ENCODE results near the gene SND1.
"Not testable (repeated sequence)": the region's sequence is repeated elsewhere in the genome, so short reads cannot be mapped to it uniquely, and the experiment has no call there.

SND1 gene

GRCh38 chr7:127891854-127892438 is 240.0 kb downstream of the SND1 start:
- DNase-seq (ENCODE audit: low spot score), result no peak

DNA sequence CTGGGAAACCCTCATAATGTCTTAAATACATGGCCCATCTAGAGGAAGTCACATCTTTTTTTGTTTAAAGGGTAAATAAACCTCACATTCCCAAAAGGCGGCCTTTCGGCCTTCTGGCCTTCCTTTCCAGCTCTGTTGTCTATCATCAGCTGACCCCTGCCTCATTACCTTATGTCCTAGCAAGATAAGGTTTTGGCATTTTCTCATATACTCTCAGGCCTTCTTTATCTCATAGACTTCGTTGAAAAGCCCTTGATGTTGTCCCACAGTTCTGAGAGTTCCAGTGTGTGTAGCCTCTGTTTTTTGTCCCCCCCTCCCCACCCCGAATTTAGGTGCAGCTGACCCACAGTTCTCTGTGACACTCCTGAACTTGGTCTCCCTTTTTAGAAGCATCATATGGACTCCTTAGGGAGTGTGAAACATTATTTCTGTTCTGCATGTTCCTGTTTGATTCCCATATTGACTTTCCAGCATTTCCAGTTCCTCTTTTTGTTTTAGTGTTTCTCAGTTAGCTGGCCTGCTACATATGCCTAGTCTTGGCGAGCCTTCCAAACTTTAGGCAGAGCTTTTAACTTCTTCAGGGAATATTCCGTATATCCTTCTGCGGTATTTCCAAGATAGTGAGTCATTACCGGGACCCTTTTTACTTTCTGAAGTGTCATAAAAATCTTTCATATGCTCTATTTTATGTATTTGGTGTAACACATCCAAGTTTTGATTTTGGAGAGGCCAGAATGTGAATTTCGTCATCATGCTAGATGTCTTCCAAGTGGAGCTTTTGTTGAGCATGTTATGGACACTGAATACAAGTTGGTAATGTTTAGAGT is 240.7 kb downstream of the SND1 start:
- DNase-seq (ENCODE audit: low spot score), result no peak

- no peak for DNase-seq (ENCODE audit: low spot score)
Observed at GRCh38 chr7:127893547-127893946, 241.6 kb downstream of the SND1 start.

GRCh38 chr7:127894588-127894987 is 242.6 kb downstream of the SND1 start:
- DNase-seq (ENCODE audit: low spot score), result no peak

GRCh38 chr7:127895360-127895759 is 243.4 kb downstream of the SND1 start:
- DNase-seq (ENCODE audit: low spot score), result no peak

GRCh38 chr7:127895814-127896280 is 243.9 kb downstream of the SND1 start:
- DNase-seq (ENCODE audit: low spot score), result no peak

GRCh38 chr7:127896659-127897058 is 244.7 kb downstream of the SND1 start:
- DNase-seq (ENCODE audit: low spot score), result no peak

DNA sequence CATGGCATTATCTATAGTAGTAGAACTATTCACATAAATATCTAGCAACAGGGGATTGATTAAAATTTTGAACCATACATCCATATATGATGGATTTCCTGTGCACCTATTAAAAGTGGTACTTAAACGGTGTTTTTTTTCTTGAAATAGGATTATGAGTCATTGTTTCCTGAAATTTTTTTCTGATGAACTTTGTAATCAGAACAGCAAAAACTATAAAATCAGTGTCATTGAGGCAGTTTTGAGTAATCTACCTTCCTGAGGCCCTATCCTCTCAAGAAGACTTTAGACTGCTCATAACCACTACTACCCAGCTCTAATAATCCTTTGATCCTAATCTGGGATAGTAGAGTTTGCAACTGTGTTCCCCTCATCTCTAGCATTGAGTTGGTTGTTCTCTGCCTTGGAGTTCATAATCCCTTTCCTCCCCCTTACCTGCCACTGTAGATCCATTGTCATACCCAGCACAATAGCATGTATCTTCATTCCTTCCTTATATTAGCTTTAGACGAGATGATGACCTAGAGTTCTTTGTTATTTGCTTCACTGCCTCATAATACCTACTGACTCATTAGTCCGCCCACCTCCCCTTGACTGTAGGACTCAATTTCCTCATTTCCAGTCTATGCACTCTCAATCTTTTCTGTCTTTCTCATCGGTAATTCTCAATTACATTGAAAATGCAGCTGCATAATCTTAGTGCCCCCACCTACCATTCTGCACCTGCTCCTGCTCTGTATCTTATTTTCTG is 245.9 kb downstream of the SND1 start:
- DNase-seq (ENCODE audit: low spot score), result peak; percentile 40

DNA sequence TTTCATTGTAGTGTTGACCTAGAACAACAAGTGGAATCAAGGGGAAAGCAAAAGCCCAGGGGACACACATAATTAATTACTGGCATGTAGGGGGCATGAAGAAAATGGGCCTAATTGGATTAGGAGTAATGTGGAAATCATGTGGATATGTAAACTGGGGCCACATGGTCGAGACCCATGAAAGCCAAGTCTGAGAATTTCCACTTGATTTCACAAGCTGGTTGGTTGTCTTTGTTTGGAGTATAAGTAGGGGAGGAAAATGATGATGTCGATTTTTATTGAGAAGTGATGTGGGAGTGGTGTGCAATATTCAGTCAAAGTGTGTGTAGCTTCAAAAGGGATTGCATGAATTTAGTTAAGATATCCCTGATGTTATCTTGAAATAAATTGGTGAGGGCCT is 247.4 kb downstream of the SND1 start:
- no peak for DNase-seq (ENCODE audit: low spot score)

DNA sequence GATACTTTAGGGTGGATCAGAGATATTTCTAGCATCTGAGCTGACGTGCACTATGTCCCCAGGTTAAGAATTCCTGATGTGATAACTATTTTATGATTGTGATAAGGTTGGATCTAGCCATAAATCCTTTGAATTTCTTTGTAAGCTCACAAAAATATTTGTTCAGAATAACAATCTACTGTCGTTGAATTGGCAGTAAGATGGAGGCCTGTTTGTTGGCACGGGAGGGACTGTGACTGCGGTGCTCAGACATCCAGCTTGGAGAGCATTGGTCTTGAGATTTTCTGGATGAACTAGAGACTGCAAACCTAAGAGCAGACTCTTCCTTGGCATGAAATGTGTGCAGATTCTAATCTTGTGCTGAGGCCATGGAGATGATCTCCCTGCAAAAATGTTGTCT is 248.1 kb downstream of the SND1 start:
- DNase-seq (ENCODE audit: low spot score), result no peak

GRCh38 chr7:127900732-127901685 is 249.0 kb downstream of the SND1 start:
- DNase-seq (ENCODE audit: low spot score), result no peak

DNA sequence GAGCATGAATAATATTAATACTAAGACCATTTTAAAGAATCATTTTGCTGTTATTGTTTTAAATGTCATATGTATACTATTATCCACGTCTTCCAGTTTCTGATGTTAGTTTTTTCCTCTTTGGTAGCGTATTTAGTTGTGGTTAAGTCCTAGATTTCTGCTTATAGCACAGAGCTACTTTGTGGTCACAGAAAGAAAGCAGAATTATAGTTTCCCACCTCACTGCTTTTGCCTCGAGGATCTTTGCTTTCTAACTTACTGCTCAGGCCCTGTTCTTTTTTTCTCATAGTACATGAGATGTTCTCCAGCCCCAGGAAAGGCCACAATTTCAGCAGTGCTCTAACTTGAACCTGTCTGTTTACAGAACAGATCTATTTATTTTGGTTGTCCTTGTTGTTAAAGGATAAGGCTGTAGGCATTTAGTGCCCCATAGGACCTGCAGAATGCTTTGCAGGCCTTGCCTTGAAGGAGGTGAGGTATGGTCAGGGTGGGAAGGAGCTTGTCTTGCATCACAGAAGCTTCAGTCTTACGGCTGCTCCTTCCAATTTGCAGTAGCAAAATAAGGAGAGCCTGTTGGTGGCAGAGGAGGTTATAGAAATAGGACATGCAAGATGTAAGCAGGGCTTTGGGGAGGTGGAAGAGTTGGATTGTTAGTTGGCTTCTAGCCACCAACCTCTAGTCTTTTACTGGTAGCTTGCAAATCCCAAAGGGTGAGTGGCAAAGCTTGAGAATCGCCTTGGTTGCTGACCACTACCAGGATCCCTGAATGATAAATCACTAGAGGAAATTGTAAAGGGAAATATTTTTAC is 250.1 kb downstream of the SND1 start:
- no peak for DNase-seq (ENCODE audit: low spot score)

DNA sequence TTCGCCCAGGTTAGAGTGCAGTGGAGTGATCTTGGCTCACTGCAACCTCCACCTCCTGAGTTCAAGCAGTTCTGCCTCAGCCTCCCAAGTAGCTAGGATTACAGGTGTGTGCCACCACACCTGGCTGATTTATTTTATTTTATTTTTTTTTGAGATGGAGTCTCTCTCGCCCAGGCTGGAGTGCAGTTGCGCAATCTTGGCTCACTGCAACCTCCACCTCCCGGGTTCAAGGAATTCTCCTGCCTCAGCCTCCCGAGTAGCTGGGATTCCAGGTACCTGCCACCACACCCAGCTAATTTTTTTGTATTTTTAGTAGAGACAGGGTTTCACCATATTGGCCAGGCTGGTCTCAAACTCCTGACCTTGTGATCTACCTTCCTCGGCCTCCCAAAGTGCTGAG is 250.8 kb downstream of the SND1 start:
- not testable (repeated sequence) for DNase-seq (ENCODE audit: low spot score)

DNA sequence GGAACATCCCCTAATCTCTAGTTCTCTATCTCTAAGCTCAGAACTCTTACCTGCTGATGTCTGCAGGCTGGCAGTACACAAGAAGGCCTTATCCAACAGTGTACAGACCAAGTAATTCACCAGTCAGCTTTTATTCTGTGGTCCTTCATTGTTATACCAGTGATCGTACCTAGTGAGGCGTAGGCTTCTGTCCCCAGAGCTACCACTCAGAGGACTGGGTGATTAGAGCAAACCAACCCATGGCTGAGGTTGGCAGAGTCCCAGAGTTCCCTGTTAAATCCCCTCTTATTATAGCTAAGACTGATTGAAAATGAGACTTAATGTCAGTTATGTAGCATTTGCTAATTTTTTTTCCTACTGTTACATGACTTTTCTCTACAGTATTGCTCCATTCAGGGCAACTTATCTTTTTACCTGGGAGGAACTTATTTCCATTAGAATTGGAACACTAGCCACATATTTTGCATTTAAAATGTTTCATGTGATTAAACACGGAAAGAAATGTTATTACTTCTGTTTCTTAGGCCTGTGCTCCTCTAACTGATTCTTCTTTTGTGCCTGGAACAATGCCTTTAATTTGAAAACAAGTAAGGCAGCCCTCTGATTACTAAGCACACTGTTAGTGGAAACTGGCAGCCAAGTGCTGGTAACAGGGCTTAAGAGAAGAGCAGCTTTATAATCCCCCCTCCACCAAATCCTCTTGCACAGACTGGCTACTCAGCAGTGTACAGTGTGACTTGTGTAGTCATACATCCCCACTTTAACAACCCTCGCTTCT is 252.1 kb downstream of the SND1 start:
- no peak for DNase-seq (ENCODE audit: low spot score)

- no peak for DNase-seq (ENCODE audit: low spot score)
Observed at GRCh38 chr7:127904670-127904985, 252.6 kb downstream of the SND1 start.

DNA sequence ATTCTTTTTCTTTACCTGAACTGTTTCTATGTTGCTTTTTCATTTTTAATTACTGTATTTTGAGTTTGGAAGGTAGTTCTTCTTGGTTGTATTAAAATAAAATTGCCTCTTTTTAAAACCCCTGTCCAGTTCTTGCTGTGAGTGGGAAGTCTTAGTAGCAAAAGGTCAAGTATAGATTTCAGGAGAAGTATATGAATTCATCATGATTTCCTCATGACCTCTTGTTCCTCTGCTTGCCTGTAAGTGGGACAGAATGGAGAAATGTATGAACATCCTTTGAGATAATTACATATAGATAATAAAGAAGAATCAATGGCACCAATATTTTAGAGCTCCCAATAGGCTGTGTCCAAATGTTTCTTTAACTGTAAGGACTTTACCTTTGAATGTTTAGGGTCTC is 253.0 kb downstream of the SND1 start:
- no peak for DNase-seq (ENCODE audit: low spot score)

DNA sequence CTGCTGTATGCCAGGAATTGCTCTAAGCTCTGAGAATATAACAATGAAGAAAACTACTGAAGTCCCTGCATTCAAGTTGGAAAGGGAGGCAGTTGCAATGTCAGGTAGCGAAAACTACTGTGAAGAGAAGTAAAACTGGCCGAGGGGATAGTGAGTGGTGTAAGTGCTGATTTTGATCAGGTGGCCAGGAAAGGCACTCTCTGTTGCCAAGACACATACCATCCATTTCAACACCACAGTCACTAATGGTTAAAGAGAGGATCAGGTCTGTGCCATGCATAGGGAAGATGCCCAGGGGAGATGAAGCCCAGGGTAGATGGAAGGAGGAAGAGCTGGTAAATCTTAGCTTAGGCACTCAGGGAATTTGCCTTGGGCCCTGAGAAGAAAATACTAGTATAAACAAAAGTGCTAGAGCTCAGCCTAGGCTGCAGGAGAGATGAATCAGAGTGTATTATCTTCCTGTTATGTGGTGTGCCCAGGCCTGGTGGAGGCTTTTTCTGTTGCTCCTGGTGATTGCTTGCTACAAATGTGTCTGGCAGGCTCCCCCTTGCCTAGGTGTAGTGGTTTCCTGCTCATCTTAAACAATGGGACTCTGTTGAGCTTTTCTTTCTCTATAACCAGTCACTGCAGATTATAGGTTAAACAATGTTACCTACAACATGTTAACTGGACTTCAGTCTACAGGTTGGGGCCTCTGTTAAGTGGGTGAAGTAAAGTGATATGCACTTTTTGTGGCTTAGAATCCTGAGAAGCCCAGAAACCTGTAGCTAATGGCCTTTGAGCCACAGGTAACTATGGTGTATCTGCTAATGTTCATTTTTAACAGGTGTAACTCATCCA is 253.7 kb downstream of the SND1 start:
- peak; percentile 31 for DNase-seq (ENCODE audit: low spot score)

DNA sequence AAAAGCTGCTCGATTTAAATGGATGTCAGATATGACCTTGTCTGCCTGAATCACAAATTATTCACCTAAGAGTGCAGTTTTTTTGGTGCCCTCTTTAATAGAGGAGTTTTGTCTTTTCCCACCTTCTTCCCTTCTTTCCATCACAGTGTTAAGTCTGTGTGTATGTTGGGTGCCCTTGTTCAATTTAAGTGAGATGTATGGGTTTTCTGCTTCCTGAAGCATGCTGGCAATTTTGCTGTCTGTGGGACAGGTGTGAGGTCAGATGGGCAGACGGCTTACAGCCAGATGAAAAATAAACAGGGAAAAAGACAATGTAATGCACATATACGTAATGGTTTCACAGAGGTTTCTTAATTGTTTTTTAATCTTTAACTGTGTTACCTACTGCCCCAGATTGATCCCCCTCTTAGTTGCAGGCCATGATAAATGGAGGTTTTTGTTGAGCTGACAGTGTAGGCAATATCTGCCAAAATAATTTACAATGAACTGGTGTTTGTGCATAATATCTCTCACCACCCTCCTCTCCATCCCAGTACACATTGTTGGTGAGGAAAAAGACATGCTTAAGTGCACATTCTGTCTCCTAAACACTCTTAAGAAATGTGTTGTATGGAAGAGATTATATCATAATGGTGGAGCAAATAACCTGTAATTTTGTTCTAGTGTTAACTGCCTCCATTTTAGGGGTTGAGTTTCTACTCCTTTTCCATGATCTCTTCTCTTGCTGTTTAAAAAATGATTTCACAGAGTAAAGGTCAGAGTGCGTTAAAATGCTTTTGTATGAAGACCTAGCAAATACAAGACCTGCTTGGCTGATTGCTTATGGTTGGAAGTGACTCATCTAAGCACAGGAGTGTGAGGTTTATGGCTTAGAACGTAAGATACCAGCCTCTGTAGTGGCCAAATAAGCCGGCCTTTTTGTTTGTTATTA is 255.4 kb downstream of the SND1 start:
- no peak for DNase-seq (ENCODE audit: low spot score)
